ENCODE measurements around the gene DHX58. TPM values are rescaled to one million over a fixed set of nuclear protein-coding genes. Genes with fewer than 3 reads are reported as not detected.

Gene DHX58
- polyA plus RNA-seq, 1 of the 3 experiments (the other 2 are of a cell fraction): 1.2 TPM

- TF ChIP-seq ZBTB33 (IDR thresholded peaks at IDR 0.05; ENCODE audit: borderline replicate concordance, low read depth): no peak
- TF ChIP-seq USF2 (IDR thresholded peaks at IDR 0.05; ENCODE audit: borderline replicate concordance, low read depth, low read length): no peak
- TF ChIP-seq GATA2 (CRISPR knock-in tag; IDR thresholded peaks at IDR 0.05): no peak
These were observed 13.6 kb downstream of the DHX58 start (continued) for GRCh38 chr17:42098730-42099399.

- 41% methylated on average over 20 of the region's 52 CpGs for WGBS (ENCODE audit: low lambda C conversion rate)
These were observed 14.6 kb downstream of the DHX58 start, which contains the start of gene ZNF385C for GRCh38 chr17:42097691-42098631. ZNF385C (minus strand) TSS chr17:42098473; CDS start chr17:42063056, 35,417 bp downstream.

More at GRCh38 chr17:42097691-42098631, 14.6 kb downstream of the DHX58 start, which contains the start of gene ZNF385C:
- Histone ChIP-seq H3K36me3 (replicated peaks in 1 of 2; ENCODE audit: control insufficient read depth in 1 of 2, insufficient read depth in 2 of 2, low read length in 1 of 2) (no peaks in the 10 kb centered on the region), H3K79me2 (ENCODE audit: insufficient read depth) (no peaks in the 10 kb centered on the region), H3K9ac (no peak within 1 kb of the TSS), H3K4me2 (no peak within 1 kb of the TSS), H3K9me2 (no peaks in the 10 kb centered on the region), H3K4me3 (ENCODE audit: low read depth in 2 of 2, low read length in 1 of 2) (no peak within 1 kb of the TSS), H3F3A (replicated peaks; ENCODE audit: insufficient read depth) (no peaks in the 10 kb centered on the region), H3K4me1 (ENCODE audit: control insufficient read depth in 1 of 2, insufficient read depth in 2 of 2, low read depth in 1 of 2, low read length in 1 of 2) (peaks cover 0 to 8% of the 10 kb centered on the region in 2 experiments; a peak in 1 of 4 replicates), H4K20me1 (ENCODE audit: insufficient read depth) (no peaks in the 10 kb centered on the region), H3K27ac (ENCODE audit: low read depth in 2 of 2, low read length in 1 of 2) (no peak within 1 kb of the TSS), H2AFZ (ENCODE audit: low read depth) (no peak within 1 kb of the TSS), H3K9me3 (no peaks in the 10 kb centered on the region), H3K27me3 (ENCODE audit: insufficient read depth) (no peaks in the 10 kb centered on the region; the same call in 1 of the 2 replicates)
- TF ChIP-seq REST (IDR thresholded peaks at IDR 0.05; ENCODE audit: low read depth, low read length) (no peak), EP300 (IDR thresholded peaks at IDR 0.05; ENCODE audit: borderline replicate concordance in 1 of 2, low read depth in 1 of 2, low read length in 1 of 2) (no peak), FOXJ3 (CRISPR knock-in tag; IDR thresholded peaks at IDR 0.05) (no peak), FOSL2 (IDR thresholded peaks at IDR 0.05; ENCODE audit: borderline replicate concordance, low read depth) (no peak), CHD2 (IDR thresholded peaks at IDR 0.05; ENCODE audit: low read length, partially characterized antibody) (no peak)
- peak; percentile 78 for DNase-seq
- POLR2A ChIA-PET: no interaction called here
- CTCF ChIA-PET: interaction anchor here (1.0 to 29.9 kb wide), 9 partner anchors 11 to 139 kb away, joined by 3 to 496 read pairs (median 4); partner anchors contain the start of genes DNAJC7 and NKIRAS2

All from SK-N-SH (cell line).